HL-60 (cell line): ENCODE data around the gene TMEM245.

ENCODE experiments used
- DNase-seq, 2 experiments: peaks; one replicate each; pipeline ENCODE4 v3.0.0-alpha.2; 2010 to 2020; ENCODE audit warnings: low read depth in 1 of 2, low spot score in 1 of 2
- H3K27ac ChIP-seq: fragments of 250-450 bp; sonication (Bioruptor Pico); replicated peaks from 2 replicates; pipeline ENCODE4 v1.5.1; 2020; ENCODE audit warnings: mild to moderate bottlenecking, moderate library complexity
- H3K27me3 ChIP-seq: fragments of 250-450 bp; sonication (Bioruptor Pico); 2 replicates; pipeline ENCODE4 v1.5.1; 2021; ENCODE audit warnings: mild to moderate bottlenecking, moderate library complexity; ENCODE audit not compliant: insufficient read depth, poor library complexity, severe bottlenecking
- H3K4me3 ChIP-seq: replicated peaks from 2 replicates; pipeline ENCODE4 v1.5.1; 2011; ENCODE audit warnings: mild to moderate bottlenecking, control low read depth, low read length; ENCODE audit not compliant: insufficient read depth
- CTCF ChIP-seq: IDR thresholded peaks from one replicate; pipeline ENCODE4 v1.5.1; 2011; ENCODE audit warnings: low read length, control low read depth, inconsistent platforms; ENCODE audit not compliant: insufficient read depth
- GABPA ChIP-seq: IDR thresholded peaks from 2 replicates; pipeline ENCODE4 v1.6.1; 2012; ENCODE audit warnings: low read depth
- POLR2AphosphoS5 ChIP-seq: IDR thresholded peaks from 2 replicates; pipeline ENCODE4 v1.6.1; 2012; ENCODE audit warnings: low read depth
- SPI1 ChIP-seq: IDR thresholded peaks from 2 replicates; pipeline ENCODE4 v1.6.1; 2012; ENCODE audit warnings: low read depth, mild to moderate bottlenecking, borderline replicate concordance
- TF ChIP-seq, protein P1 (sequence below): IDR thresholded peaks from 2 replicates; pipeline ENCODE4 v1.6.1; 2012; ENCODE audit warnings: low read depth; ENCODE audit not compliant: insufficient replicate concordance

The TMEM245 gene

GRCh38 chr9:109017061-109017460 lies 102.7 kb downstream of the TMEM245 start:
- Histone ChIP-seq H3K27me3 (no peaks in the 10 kb centered on the region), H3K27ac (no peak overlapping the region), H3K4me3 (no peak overlapping the region)
- TF ChIP-seq SPI1 (no peak), GABPA (no peak), CTCF (no peak), POLR2AphosphoS5 (no peak)
- TF ChIP-seq, protein P1, sequence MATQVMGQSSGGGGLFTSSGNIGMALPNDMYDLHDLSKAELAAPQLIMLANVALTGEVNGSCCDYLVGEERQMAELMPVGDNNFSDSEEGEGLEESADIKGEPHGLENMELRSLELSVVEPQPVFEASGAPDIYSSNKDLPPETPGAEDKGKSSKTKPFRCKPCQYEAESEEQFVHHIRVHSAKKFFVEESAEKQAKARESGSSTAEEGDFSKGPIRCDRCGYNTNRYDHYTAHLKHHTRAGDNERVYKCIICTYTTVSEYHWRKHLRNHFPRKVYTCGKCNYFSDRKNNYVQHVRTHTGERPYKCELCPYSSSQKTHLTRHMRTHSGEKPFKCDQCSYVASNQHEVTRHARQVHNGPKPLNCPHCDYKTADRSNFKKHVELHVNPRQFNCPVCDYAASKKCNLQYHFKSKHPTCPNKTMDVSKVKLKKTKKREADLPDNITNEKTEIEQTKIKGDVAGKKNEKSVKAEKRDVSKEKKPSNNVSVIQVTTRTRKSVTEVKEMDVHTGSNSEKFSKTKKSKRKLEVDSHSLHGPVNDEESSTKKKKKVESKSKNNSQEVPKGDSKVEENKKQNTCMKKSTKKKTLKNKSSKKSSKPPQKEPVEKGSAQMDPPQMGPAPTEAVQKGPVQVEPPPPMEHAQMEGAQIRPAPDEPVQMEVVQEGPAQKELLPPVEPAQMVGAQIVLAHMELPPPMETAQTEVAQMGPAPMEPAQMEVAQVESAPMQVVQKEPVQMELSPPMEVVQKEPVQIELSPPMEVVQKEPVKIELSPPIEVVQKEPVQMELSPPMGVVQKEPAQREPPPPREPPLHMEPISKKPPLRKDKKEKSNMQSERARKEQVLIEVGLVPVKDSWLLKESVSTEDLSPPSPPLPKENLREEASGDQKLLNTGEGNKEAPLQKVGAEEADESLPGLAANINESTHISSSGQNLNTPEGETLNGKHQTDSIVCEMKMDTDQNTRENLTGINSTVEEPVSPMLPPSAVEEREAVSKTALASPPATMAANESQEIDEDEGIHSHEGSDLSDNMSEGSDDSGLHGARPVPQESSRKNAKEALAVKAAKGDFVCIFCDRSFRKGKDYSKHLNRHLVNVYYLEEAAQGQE = no peak
- DNase-seq = no peak

DNA sequence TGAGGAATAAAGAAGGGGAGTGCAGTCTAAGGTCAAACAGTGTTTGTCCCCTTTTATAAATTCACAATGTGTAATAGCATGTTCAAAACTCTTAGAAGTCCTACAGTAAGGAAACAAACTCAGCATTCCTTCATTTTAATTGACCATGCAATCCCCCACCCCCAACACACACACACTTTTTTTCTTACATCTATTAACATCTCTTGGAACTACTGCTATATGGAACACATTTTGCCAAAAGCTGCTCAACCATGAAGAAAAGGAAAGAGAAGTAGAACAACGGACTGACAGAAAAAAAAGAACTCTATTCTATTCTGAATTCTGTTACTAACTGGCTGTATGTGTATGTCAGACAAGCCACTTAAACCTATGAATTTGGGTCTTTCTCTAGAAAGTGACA lies 103.6 kb downstream of the TMEM245 start:
- H3K27me3 ChIP-seq = no peaks in the 10 kb centered on the region
- DNase-seq = no peak
- H3K27ac ChIP-seq = no peak overlapping the region
- H3K4me3 ChIP-seq = no peak overlapping the region
- TF ChIP-seq, protein P1 = no peak
- TF ChIP-seq GABPA (no peak), CTCF (no peak), POLR2AphosphoS5 (no peak), SPI1 (no peak)

- H3K27me3 ChIP-seq = no peaks in the 10 kb centered on the region
- TF ChIP-seq SPI1 (no peak), POLR2AphosphoS5 (no peak), CTCF (no peak), GABPA (no peak)
- TF ChIP-seq, protein P1 = no peak
- no peak overlapping the region for H3K4me3 ChIP-seq
- no peak overlapping the region for H3K27ac ChIP-seq
- DNase-seq = no peak
These were observed 105.0 kb downstream of the TMEM245 start for GRCh38 chr9:109014608-109015280.
